Measurements from ENCODE around the gene KLF5. TPM values are rescaled to one million over a fixed set of nuclear protein-coding genes. Genes with fewer than 3 reads are reported as not detected.

KLF5 gene
- total RNA-seq, 1 experiment from 2014 or later: 65.9 TPM

DNA sequence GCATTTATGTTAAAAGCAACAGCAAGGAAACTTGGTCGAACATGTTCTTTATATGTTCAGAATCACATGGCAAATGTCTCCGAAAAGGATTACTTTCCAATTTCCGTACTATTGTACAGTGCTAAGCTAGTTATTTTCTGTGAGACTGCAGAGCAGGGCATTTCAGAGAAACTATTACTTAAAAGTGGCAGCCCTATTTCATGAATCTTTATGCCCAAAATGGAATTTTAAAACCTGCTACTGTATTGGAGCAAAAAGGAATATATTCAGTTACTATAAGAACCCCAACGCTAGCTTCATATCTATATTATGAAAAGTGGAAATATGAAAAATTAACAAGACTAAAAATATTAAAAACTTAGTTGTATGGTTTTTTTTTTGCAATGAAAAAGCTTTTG lies 2.2 kb upstream of the KLF5 start:
- peak overlapping the region; percentile 30; the same call in 1 of the 2 replicates for H3K4me3 ChIP-seq
- H3K36me3 ChIP-seq (ENCODE audit: low read depth): peaks cover 7% of the 10 kb centered on the region; the same call in 1 of the 2 replicates
- H3K79me2 ChIP-seq (ENCODE audit: low read depth): peaks cover 34% of the 10 kb centered on the region
- H3K9me3 ChIP-seq (ENCODE audit: insufficient read depth, low read depth): no peaks in the 10 kb centered on the region
- peaks cover 32% of the 10 kb centered on the region for H3F3A ChIP-seq (ENCODE audit: insufficient read depth, low read depth)
- TF ChIP-seq EZH2 (IDR thresholded peaks at IDR 0.05; ENCODE audit: low read depth): no peak
- TF ChIP-seq, protein P1, sequence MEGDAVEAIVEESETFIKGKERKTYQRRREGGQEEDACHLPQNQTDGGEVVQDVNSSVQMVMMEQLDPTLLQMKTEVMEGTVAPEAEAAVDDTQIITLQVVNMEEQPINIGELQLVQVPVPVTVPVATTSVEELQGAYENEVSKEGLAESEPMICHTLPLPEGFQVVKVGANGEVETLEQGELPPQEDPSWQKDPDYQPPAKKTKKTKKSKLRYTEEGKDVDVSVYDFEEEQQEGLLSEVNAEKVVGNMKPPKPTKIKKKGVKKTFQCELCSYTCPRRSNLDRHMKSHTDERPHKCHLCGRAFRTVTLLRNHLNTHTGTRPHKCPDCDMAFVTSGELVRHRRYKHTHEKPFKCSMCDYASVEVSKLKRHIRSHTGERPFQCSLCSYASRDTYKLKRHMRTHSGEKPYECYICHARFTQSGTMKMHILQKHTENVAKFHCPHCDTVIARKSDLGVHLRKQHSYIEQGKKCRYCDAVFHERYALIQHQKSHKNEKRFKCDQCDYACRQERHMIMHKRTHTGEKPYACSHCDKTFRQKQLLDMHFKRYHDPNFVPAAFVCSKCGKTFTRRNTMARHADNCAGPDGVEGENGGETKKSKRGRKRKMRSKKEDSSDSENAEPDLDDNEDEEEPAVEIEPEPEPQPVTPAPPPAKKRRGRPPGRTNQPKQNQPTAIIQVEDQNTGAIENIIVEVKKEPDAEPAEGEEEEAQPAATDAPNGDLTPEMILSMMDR (conservative IDR thresholded peaks at IDR 0.05): no peak
- no peak overlapping the region for H2AFZ ChIP-seq
- intact Hi-C loops (cut with micrococcal nuclease; ENCODE audit: unreplicated experiment): loop anchor here (2.0 to 5.0 kb wide), 4 partner anchors 96 to 371 kb away; partner anchors contain the start of genes DIS3 and PIBF1
- H3K27me3 ChIP-seq (ENCODE audit: insufficient read depth, low read depth): no peaks in the 10 kb centered on the region
- H3K27ac ChIP-seq: peak overlapping the region; percentile 79
- H3K9me2 ChIP-seq (ENCODE audit: insufficient read depth): no peaks in the 10 kb centered on the region
- peaks cover 43% of the 10 kb centered on the region for H3K4me1 ChIP-seq (replicated peaks; ENCODE audit: insufficient read depth)
- POLR2A ChIA-PET (ENCODE audit: unreplicated experiment): interaction anchor here (0.6 kb wide), 1 partner anchor 370 kb away, joined by 9 read pairs; no protein-coding TSS in a partner anchor
- H3K4me2 ChIP-seq: peak overlapping the region; percentile 67
- BruUV-seq (replicated peaks): no TSS peak
- CTCF ChIA-PET: interaction anchor here (0.6 kb wide), 1 partner anchor 7 kb away, joined by 10 read pairs; no protein-coding TSS in a partner anchor
- no peaks in the 10 kb centered on the region for H4K20me1 ChIP-seq (ENCODE audit: insufficient read depth)
- DNase-seq: no peak

DNA sequence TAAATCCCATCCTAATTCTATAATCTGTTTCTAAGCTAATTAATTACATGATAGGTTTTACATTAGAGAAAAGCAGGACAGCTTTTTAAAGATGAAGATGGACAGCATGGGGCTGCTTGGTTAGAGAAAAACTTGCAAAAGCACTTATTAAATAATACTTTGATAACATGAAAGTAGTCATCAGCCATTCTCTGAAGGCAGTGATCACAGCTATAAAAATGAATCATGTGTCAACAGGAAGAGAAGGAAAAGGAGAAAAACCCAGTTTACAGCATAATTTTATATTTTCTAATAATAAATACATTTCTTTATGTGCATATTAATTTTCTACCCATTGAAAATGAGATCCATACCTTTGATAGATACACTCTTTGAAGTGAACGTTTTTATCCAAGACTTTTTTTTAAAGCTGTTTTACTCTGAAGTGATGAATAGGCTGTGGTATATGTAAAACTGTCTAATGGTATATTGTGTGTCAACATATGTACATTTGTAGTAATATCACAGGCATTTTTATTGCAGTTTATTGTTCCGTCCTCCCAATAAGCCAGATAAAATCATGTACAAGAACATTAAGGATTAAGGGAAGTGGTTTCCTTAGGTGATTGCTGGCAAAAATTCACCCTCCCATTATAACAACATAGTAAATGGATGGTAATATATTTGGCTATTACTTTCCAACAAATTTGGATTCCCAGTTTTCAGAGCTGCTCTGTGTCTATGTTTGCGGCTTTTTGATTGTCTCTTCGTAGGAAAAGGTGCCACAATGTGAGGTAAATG lies 1.3 kb upstream of the KLF5 start:
- Histone ChIP-seq H3K4me2 (peak overlapping the region; percentile 84), H4K20me1 (ENCODE audit: insufficient read depth) (no peaks in the 10 kb centered on the region), H3K36me3 (ENCODE audit: low read depth) (peaks cover 16% of the 10 kb centered on the region), H3K4me1 (replicated peaks; ENCODE audit: insufficient read depth) (peaks cover 52% of the 10 kb centered on the region), H3F3A (ENCODE audit: insufficient read depth, low read depth) (peaks cover 37% of the 10 kb centered on the region), H3K9me2 (ENCODE audit: insufficient read depth) (no peaks in the 10 kb centered on the region), H3K27ac (peak overlapping the region; percentile 87), H2AFZ (0 out of 2 replicates have a peak overlapping the region, but pooled peaks have one; percentile 70), H3K79me2 (ENCODE audit: low read depth) (peaks cover 43% of the 10 kb centered on the region), H3K27me3 (ENCODE audit: insufficient read depth, low read depth) (no peaks in the 10 kb centered on the region), H3K9me3 (ENCODE audit: insufficient read depth, low read depth) (no peaks in the 10 kb centered on the region), H3K4me3 (peak overlapping the region; percentile 89; the same call in 1 of the 2 replicates)
- TF ChIP-seq EZH2 (IDR thresholded peaks at IDR 0.05; ENCODE audit: low read depth): no peak
- TF ChIP-seq, protein P1 (conservative IDR thresholded peaks at IDR 0.05): no peak
- ChIA-PET CTCF (interaction anchor here (0.6 kb wide), 1 partner anchor 8 kb away, joined by 10 read pairs; no protein-coding TSS in a partner anchor), POLR2A (ENCODE audit: unreplicated experiment) (interaction anchor here (0.6 kb wide), 3 partner anchors 81 to 650 kb away, joined by 3 to 5 read pairs (median 4); no protein-coding TSS in a partner anchor)
- BruUV-seq (replicated peaks): no TSS peak
- intact Hi-C loops (cut with micrococcal nuclease; ENCODE audit: unreplicated experiment): loop anchor here (1.0 to 5.0 kb wide), 5 partner anchors 97 to 370 kb away; partner anchors contain the start of genes DIS3 and PIBF1
- DNase-seq: no peak

- H3F3A ChIP-seq (ENCODE audit: insufficient read depth, low read depth): peaks cover 37% of the 10 kb centered on the region
- ChIA-PET CTCF (interaction anchor here (0.6 kb wide), 1 partner anchor 105 kb away, joined by 4 read pairs; no protein-coding TSS in a partner anchor), POLR2A (ENCODE audit: unreplicated experiment) (interaction anchor here (0.6 to 0.8 kb wide), 4 partner anchors 76 to 649 kb away, joined by 3 to 6 read pairs (median 4); no protein-coding TSS in a partner anchor)
- H3K4me2 ChIP-seq: peak overlapping the region; percentile 84
- DNase-seq: no peak
- TF ChIP-seq EZH2 (IDR thresholded peaks at IDR 0.05; ENCODE audit: low read depth): no peak
- TF ChIP-seq, protein P1 (conservative IDR thresholded peaks at IDR 0.05): no peak
- peak overlapping the region; percentile 70; the same call in 1 of the 2 replicates for H2AFZ ChIP-seq
- intact Hi-C loops (cut with micrococcal nuclease; ENCODE audit: unreplicated experiment): loop anchor here (1.0 to 5.0 kb wide), 4 partner anchors 189 to 369 kb away; partner anchors contain the start of genes DIS3 and PIBF1
- H3K9me2 ChIP-seq (ENCODE audit: insufficient read depth): no peaks in the 10 kb centered on the region
- BruUV-seq (replicated peaks): no TSS peak
- peaks cover 57% of the 10 kb centered on the region for H3K4me1 ChIP-seq (replicated peaks; ENCODE audit: insufficient read depth)
- H3K27ac ChIP-seq: peak overlapping the region; percentile 87
- H3K27me3 ChIP-seq (ENCODE audit: insufficient read depth, low read depth): no peaks in the 10 kb centered on the region
- peak overlapping the region; percentile 89 for H3K4me3 ChIP-seq
- H3K79me2 ChIP-seq (ENCODE audit: low read depth): peaks cover 48% of the 10 kb centered on the region
- H4K20me1 ChIP-seq (ENCODE audit: insufficient read depth): no peaks in the 10 kb centered on the region
- peaks cover 21% of the 10 kb centered on the region for H3K36me3 ChIP-seq (ENCODE audit: low read depth)
- H3K9me3 ChIP-seq (ENCODE audit: insufficient read depth, low read depth): no peaks in the 10 kb centered on the region
Observed at GRCh38 chr13:73058064-73058313, 816 bp upstream of the KLF5 start.
